EL (cell line): ENCODE data around the gene OR4K5.
"Not testable (repeated sequence)": the region's sequence is repeated elsewhere in the genome, so short reads cannot be mapped to it uniquely, and the experiment has no call there.

Source experiments
- DNase-seq: peaks from one replicate; pipeline ENCODE4 v3.0.0-alpha.2; 2016

The OR4K5 gene

GRCh38 chr14:19920021-19920657 is at the start of gene OR4K5:
Gene OR4K5, plus strand, starts transcription at chr14:19920607. Its CDS starts 0 bp downstream, at chr14:19920607.
- DNase-seq, result no peak

- DNase-seq, result no peak
These were observed 47.2 kb upstream of the OR4K5 start for GRCh38 chr14:19873178-19873577.

- no peak for DNase-seq
These were observed 45.6 kb upstream of the OR4K5 start, which contains the start of gene OR4K2 for GRCh38 chr14:19874842-19875241. Gene OR4K2, plus strand, starts transcription at chr14:19875142. Its CDS starts 1,126 bp downstream, at chr14:19876268.

- no peak for DNase-seq
These were observed 42.3 kb upstream of the OR4K5 start for GRCh38 chr14:19878029-19878642.

GRCh38 chr14:19895282-19895681 is 25.1 kb upstream of the OR4K5 start:
- DNase-seq, result no peak

- DNase-seq, result no peak
These were observed 19.4 kb upstream of the OR4K5 start for GRCh38 chr14:19900999-19901398.

GRCh38 chr14:19902409-19902808 is 18.0 kb upstream of the OR4K5 start:
- DNase-seq, result no peak

- DNase-seq, result no peak
These were observed 13.7 kb upstream of the OR4K5 start for GRCh38 chr14:19906665-19907064.

- no peak for DNase-seq
These were observed 9.3 kb upstream of the OR4K5 start for GRCh38 chr14:19911114-19911513.

- no peak for DNase-seq
These were observed 3.2 kb upstream of the OR4K5 start for GRCh38 chr14:19917243-19917642.

GRCh38 chr14:19917955-19918518 is 2.4 kb upstream of the OR4K5 start:
- DNase-seq, result no peak

- DNase-seq, result no peak
These were observed 1.7 kb upstream of the OR4K5 start for GRCh38 chr14:19918553-19919264.

- no peak for DNase-seq
These were observed 10.2 kb downstream of the OR4K5 start, which contains the start of gene OR4K1 for GRCh38 chr14:19930617-19931016. Gene OR4K1, plus strand, starts transcription at chr14:19930917. Its CDS starts 4,750 bp downstream, at chr14:19935667.

GRCh38 chr14:19941668-19942067 is 21.3 kb downstream of the OR4K5 start:
- no peak for DNase-seq

GRCh38 chr14:19947413-19948090 is 27.1 kb downstream of the OR4K5 start:
- DNase-seq, result no peak

- no peak for DNase-seq
These were observed 28.8 kb downstream of the OR4K5 start for GRCh38 chr14:19949218-19949617.

GRCh38 chr14:19969735-19970134 is 49.3 kb downstream of the OR4K5 start:
- DNase-seq, result not testable (repeated sequence)
